HG03060 (cell line): ENCODE results near the gene SECISBP2L.
"Not testable (repeated sequence)": the region's sequence is repeated elsewhere in the genome, so short reads cannot be mapped to it uniquely, and the experiment has no call there.

Experiments
- ATAC-seq: cut with Tn5 transposase; IDR thresholded peaks from one replicate; pipeline ENCODE4 v1.9.1; 2021; ENCODE audit warnings: low read depth, moderate number of reproducible peaks; ENCODE audit not compliant: unreplicated experiment

SECISBP2L gene

DNA sequence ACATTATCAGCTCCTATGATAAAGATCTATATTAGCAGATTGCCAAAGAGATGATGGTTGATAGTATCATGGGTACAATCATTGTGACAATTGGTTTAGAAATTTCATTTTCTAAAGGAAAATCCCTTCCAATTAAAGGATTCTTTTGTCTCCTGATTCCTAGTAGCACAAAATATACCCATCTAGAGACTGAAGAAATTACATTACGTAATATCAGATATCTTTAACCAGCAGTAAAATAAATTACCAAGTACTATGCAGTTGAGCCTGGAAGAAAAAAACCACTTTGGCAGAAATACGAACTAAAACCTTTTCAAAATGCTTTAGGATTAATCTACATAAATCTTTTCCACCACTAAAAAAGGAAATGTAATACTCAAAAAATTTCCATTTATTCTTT lies 46.9 kb downstream of the SECISBP2L start:
- no peak for ATAC-seq

GRCh38 chr15:48996276-48996675 lies 50.0 kb downstream of the SECISBP2L start:
- no peak for ATAC-seq

DNA sequence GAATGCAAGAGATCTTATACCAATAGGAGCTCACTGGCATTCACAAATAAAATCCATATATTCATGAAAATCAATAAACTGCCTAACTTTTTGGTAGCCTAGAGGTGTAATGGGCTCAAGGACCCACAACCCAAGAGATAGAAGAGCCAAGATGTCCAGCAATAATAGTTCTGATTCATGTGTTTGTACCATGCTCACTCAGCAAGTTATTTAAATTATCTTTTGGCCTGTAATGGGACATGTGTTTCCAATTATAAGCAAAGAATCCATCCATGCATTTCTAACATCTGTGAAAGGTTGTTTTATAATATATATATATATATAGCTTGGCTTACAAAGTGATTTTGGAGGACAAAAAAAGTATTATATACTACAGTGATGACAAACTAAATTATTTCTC lies 52.9 kb downstream of the SECISBP2L start:
- no peak for ATAC-seq

DNA sequence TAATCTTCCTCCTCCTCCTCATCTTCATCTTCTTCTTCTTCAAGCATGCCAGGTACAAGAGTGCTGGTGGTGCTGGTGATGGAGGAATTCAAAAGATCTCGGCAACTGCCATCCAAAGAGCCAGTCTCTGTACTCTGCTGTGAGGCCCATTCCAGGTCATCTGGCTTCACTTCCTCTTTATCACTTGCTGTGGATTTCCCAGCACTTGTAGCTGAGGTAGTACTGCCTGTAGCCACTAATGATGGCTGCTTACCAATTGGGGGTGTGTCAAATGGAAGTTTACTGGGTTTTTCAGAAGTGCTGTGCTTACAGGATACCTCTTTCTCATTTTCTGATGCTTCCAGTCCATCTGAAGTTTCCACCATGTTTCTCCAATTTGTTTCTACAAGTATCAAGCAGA lies 53.7 kb downstream of the SECISBP2L start:
- no peak for ATAC-seq

- no peak for ATAC-seq
Observed at GRCh38 chr15:48992096-48992495, 54.1 kb downstream of the SECISBP2L start.

DNA sequence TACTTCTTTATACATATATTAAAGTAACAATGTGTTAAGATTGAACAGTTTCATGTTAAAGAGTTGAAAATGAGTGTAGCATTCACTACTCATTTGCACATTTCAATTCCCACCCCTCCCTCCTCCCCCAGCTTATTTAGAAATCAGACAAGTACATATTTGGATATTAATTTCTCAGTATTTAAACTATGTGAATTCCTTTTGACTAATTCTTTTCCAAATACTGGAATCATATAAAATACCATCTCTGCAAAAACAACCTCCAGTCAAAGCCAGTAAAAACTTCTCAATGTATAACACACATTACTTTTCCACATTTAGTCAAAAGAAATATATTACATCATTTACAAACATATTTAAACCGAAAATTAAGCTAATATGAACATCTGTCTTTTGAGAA lies 57.1 kb downstream of the SECISBP2L start:
- no peak for ATAC-seq

- ATAC-seq = no peak
Observed at GRCh38 chr15:48987142-48987541, 59.1 kb downstream of the SECISBP2L start.

DNA sequence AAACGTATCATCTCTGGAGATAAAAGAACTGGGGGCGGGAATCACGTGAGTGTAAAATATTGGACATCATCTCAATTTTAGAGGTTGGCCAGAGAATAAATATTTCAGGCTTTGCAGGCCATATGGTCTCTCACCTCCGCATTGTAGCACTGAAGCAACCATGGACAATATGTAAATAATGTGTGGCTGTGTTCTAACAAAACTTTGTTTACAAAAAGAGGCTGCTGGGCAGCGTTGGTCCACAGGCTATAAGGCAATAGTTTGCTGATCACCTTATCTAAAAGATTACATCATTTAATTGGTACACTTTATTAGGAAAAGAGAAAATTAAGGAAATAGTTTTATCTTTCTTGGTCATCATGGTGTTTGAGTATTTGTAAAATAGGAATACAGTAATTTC lies 60.0 kb downstream of the SECISBP2L start:
- no peak for ATAC-seq

- no peak for ATAC-seq
Observed at GRCh38 chr15:48985516-48985915, 60.7 kb downstream of the SECISBP2L start.

DNA sequence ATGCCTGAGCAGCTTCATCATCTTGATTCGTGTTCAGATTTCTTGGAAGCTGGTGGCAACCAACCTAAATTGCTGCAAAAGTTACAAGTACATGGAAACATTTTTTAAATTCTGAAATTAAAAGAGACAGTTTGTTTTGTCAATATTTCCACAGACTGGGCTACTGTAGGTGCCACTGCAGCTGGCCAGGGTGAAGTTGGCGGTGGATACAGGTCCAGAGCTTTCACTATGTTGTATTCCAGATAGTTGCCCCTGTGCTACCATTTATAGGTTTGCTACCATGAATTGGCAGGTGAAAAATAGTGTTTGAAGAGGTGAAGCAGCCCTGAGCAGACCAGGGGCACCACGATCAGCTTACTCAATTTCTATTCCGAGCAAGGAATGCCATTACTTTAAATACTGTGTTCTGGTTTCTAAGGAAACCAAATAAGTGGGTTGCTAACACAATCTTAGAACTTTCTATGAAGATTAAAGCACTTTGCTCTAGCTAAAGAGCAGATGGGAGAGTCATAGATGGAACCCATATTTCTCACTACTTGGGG lies 61.4 kb downstream of the SECISBP2L start:
- ATAC-seq = no peak

GRCh38 chr15:48984021-48984710 lies 62.1 kb downstream of the SECISBP2L start:
- ATAC-seq = no peak

GRCh38 chr15:48983300-48983699 lies 62.9 kb downstream of the SECISBP2L start:
- no peak for ATAC-seq

DNA sequence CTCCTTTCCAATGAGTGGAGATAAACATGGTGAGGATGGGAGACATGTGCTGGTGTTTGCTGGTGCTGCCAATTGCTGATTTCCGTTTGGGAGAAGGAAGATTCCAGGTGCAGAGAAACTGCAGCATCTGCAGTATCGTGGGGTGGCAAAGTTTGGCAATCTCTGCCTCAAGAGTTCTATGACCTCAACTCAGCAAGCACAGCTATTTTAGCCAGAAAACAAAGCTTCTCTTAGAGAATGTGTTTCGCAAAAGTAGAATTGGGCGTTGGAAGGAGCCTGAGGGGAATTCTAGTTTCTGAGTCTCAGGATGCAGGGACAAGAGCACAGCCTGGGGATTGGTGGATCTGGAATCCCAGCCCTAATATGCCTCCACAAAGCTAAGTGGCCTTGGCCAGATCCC lies 64.3 kb downstream of the SECISBP2L start:
- no peak for ATAC-seq

DNA sequence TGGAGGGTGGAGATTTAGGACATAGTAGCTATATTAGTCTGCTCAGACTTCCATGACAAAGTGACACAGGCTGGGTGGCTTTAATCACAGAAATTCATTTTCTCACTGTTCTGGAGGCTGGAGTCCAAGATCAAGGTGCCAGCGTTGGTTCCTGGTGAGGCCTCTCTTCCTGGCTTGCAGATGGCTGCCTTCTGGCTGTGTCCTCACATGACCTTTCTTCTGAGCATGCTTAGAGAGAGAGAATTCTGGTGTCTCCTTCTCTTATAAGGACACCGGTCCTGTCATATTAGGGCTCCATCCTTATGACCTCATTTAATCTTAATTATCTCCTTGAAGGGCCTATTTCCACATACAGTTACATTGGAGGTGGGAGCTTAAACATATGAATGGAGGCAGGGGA lies 67.6 kb downstream of the SECISBP2L start:
- ATAC-seq = no peak

DNA sequence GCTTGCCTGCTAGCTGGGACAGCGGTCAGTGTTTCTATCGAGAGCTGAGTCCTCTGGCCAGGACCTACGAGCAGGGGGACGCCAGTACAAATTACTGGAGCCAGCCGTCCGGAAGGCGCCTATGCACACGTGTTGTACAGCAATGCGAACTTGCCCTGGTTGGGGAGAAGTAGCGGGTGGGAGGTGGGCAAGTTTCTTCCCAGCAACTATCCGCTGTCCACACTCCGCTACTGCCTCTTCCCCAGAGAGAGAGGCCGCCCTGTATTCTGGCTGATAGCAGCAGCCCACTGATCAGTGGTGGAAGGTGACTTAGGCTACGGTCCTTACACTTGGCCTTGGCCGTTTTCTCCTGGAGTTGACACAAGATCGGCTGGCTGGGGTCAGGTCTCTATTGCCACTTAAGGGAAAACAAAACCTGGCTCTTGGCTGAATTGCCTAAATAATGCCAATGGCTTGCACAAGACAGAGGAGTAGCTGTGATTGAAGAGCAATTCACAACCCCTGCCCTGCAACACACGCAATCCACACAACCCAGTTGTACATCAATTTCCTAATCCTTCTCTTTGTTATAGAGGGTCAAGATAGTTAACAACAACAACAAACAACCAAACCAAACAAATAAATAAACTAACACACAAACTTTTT lies 69.7 kb downstream of the SECISBP2L start:
- ATAC-seq = no peak

- ATAC-seq = no peak
Observed at GRCh38 chr15:48975472-48976419, 70.5 kb downstream of the SECISBP2L start.

GRCh38 chr15:48974882-48975281 lies 71.4 kb downstream of the SECISBP2L start:
- no peak for ATAC-seq

- ATAC-seq = no peak
Observed at GRCh38 chr15:48972750-48973503, 73.3 kb downstream of the SECISBP2L start.

GRCh38 chr15:48970926-48971325 lies 75.3 kb downstream of the SECISBP2L start:
- not testable (repeated sequence) for ATAC-seq

DNA sequence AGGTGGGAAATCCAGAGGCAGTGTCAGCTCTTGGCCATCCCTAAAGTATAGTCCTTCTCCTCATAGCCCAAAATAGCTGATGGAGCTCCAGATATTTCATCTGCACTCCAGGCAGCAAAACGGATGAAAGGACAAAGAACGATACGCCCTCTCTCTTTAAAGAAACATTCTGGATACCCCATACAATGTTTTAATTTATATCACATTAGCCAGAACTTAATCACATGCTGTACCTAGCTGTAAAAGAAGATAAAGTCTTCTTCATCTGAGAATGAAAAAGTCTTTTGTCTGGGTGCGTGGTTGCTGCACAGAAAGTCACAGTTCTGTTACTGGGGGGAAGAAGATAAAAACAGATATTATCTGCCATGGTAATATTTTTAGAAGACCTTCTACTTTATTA lies 78.2 kb downstream of the SECISBP2L start:
- no peak for ATAC-seq
